Amniotic stem cell (primary cell): ENCODE measurements around the gene PRDM16.

ENCODE experiments used
- DNase-seq: peaks from one replicate; lab custom pipeline; 2025; lab: John Stamatoyannopoulos, UW

Gene PRDM16

DNA sequence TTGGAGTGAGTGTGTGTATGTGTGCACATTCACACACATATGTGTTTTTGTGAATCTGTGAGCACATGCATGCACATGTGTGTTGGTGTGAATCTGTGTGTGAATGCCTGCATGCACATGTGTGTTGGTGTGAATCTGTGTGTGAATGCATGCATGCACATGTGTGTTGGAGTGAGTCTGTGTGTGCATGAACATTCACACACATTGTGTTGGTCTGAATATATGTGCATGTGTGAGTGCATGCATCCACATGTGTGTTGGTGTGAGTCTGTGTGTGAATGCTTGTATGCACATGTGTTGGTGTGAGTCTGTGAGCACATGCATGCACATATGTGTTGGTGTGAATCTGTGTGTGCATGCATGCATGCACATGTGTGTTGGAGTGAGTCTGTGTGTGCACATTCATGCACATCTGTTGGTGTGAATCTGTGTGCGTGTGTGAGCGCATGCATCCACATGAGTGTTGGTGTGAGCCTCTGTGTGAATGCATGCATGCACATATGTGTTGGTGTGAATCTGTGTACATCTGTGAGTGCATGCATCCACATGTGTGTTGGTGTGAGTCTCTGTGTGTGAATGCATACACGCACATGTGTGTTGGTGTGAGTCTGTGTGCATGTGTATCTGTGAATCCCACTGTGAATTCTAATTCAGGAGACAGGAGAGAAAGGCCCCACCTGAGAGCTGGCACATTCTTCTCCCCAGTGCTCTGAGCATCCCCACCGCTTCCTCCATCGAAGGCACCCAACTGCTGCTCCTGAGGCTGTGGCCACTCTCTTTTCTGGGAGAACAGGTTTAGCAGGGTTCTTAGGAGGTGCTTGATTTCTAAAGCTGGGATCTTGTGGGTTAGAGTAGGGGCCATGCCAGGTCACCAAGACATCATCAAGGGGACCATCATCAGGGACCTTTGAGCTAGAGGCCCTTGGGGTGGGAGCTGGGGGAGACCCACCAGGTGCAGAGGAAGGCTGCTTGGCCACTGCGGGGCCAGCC lies 267.9 kb downstream of the PRDM16 start:
- DNase-seq: no peak

DNA sequence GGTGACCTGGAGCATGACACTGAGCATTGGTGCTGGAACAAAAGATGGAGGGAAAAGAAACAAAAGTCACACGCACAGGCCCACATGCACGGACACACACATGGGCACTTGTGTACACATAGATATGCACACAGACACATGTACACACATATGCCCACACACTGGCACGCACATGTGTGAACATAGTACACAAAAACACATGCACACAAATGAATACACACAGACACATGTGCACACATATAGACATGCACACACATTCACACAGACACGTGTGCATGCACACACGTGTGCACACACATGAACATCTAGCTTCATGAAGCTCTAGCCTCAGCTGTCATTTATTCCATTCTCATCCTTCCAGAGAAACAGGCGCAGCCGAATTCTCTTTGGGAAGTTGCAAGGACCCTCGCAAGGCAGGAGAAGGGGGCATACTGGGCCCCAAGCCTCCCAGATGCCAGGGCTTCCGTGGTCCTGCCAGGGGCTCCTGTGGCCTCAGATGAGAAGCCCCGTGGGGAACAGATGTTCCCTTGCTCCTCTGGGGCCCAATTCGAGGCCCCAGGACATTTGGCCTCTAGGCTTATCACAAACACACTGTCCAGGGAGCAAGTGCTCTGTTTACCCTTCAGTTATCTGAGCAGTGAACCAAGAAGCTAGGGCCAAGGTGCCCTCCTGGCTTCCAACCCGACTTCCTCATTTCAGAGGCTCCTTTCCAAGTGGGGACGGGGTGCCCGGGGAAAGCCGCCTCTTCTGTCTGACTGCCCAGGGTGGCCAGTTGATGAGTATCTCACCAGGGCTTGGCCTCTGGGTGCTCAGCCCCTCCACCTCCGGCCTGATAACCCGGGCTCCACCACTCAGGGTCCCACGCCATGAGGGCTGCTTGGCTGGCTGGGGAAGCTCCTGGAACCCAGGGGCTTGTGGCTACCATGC lies 269.1 kb downstream of the PRDM16 start:
- no peak for DNase-seq

DNA sequence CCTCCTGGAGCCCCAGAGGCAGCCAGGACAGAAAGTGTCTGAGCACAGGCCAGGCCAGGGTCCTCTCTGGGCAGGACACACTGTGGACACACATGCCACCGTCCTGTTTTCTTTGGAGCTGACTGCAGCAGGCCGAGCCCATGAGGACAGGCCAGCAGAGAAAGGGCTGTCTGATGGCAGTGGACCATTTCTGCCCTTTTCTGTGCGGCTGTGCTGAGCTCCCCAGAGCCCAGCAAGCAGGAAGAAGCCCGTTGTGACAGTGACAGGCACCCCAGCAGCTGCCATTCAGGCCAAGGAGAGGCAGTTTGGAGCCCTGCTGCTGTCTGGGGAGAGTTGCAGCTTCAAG lies 269.7 kb downstream of the PRDM16 start:
- no peak for DNase-seq

DNA sequence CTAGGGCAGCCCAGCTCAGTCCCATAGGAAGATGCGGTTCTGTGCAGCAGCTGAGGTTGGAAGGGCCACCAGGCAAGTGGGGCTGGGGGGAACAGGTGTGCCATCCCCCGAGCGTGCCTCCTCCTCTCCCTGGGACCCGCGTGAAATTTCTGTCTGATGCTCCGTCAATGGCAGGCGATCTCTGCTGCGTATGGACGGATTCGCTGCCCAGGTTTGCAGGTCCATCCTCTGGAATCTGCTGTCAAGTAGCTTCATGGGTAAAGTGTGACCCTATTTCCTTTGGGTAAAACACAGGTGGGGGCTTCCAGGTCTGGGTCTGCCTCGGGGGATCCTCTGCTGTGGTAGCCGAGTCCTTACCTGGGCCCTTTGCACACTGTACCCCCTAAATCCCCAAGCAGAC lies 270.9 kb downstream of the PRDM16 start:
- no peak for DNase-seq

DNA sequence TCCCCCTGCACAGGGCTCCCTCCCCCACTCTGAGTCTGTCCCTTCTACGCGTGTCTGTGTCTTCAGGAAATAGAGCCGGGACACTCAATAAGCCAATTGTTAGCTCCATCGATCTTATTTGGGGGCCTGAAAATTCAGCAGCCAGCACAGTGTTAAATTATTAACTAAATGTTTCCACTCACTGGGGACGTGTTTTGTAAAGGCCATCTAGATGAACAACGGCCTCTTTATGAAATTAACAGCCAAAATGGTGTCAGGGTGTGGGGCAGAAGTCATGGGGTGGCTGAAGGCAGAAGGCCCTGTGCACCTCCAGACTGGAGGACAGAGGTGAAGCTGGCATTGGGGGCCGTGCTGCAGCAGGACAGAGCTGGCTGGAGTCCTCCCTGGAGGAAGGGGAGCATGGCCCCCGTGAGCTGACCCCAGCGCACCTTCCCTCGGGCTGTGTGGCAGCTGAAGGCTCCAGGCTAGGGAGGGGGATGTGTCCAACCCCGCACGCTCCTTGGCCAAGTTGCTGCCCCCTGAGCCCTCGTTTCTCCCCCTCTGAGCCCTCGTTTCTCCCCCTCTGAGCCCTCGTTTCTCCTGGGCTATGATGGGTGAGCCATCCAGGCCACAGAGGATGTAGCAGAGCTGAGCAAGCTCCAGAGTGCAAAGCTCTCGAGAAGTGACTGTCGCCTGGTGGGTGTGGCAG lies 271.7 kb downstream of the PRDM16 start:
- no peak for DNase-seq

DNA sequence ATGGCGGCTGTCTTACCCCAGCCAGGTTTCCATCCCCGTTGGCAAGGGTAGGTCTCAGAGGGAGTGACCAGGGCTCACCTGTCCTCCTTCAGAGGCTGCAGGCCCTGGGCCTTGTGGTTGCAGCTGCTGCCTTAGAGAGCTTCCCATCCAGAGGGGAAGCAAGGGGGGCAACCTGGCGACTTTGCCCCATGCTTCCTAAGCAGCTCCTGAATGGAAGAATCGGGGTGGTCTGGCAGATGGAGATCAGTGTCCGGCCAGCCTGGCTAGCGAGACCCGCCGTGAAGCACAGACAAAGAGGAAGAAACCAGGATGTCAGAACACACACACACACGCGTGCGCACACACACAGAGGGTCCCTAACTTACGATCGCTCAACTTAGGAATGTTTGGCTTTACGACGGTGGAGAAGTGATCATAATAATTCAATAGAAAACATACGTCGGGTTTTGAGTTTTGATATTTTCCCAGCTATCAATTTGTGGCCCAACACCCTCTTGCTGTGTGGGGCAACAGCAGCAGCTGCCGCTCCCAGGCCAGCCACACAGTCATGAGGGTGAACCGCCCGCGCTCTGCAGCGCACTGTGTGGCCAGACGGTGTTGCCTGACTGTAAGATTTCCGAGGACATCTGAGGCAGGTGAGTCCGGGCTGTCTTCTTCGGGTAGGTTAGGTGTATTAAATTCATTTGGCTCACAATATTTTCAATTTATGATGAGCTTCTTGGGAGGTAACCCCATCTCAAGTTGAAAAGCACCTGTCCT lies 272.4 kb downstream of the PRDM16 start:
- DNase-seq: no peak

DNA sequence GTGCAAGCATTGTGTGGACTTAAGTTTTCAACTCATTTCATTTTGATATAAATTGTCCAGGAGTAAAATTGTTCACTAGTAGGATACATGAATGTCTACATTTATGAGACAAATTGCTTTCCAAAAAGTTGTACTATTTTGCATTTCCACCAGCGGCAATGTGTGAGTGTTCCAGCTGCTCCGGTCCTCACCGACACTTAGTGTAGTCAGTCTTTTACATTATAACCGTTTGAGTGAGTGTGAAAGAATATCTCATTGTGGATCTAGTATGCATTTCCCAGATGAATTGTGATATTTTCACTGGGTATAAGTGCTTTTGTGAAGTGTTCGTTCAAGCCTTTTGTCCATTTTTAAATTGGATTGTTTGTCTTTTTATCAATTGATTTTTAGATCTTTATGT lies 274.0 kb downstream of the PRDM16 start:
- no peak for DNase-seq

DNA sequence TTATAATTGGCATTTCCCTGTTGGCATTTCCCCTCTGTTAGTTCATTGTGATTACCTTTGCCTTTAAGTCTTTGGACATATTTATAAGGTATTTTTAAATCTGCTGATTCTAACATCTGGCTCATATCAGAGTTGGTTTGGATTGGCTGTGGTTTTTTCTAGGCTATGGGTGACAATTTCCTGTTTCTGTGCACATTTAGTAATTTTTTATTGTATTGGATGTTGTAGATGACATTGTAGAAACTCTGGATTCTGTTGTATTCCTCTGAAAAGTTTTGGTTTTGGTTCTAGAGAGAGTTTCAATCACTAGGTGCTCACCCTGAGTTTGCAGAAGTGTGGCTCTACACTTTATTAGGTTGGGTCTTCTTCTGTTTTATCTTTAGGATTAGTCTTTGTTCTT lies 275.4 kb downstream of the PRDM16 start:
- no peak for DNase-seq

DNA sequence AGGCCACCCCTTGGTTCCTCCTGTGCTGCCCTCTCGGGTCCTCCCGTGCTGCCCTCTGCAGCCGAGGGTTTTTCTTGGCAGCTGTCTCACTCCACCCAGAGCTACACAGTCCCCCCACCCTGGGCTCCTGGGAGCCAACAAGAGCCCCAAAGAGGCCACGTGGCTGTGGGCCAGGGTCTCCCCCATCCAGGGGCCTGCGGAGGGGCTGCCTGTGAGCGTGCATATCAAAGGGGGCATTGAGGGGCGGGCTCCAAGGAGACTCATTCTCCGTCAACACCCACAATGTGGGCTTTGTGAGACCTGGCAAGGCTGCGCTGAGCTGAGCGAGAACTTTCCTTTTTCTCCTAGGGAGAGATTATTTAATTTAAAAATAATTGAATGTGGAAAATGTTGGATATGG lies 276.8 kb downstream of the PRDM16 start:
- no peak for DNase-seq

DNA sequence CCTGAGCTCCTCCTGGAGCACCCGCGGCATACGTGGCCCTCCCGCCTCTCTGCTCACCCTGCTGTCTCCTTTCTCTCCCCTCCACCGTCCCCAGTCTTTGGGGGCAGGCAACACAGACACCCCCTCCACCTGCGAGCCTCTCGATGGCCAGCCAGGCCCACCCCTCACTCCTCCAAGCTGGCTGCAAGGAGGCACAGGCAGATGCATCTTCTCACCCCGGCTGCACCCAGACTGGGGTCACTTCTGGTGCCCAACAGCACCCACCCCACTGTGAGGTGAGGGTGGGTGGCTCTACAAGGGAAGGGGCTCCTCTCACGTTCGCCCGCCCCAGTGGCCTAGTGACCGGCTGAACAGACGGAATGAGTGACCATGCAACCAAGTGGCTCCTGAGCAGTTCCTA lies 277.5 kb downstream of the PRDM16 start:
- DNase-seq: no peak

DNA sequence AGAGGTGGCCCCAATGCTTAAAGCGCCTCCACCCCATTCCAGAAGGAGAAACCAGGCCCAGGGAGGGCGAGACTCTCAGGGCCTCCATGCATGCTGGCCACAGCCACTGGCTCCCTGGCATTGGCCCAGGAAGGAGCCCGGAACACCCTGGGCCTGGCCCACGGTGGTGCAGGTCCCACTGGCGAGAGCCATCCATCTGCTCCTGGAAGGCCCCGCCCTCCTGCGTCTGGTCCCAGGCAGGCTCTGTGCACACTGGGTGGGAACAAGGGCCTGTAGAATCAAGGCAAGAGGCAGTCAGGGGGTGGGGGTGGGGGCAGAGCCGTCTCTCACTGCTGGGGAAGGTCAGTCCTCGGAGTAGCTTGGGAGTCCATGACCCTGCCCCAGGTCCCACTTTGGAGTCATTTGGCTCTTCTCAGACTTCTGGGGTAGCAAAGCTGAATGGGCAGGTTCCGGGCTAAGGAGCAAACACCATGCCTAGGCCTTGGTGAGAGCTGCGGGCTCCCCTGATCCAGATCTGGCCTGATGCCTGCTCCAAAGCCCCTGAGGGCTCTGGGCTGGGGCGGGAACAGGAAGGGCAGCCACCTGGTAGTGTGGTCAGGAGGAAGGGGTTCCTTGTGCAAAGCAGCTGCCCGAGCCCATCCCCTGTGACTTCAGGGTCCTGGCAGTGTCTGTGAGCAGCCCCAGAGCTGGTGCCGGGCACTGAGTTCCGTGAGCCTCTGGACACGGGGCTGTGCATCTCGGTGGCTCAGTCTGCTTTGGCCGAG lies 278.4 kb downstream of the PRDM16 start:
- no peak for DNase-seq

DNA sequence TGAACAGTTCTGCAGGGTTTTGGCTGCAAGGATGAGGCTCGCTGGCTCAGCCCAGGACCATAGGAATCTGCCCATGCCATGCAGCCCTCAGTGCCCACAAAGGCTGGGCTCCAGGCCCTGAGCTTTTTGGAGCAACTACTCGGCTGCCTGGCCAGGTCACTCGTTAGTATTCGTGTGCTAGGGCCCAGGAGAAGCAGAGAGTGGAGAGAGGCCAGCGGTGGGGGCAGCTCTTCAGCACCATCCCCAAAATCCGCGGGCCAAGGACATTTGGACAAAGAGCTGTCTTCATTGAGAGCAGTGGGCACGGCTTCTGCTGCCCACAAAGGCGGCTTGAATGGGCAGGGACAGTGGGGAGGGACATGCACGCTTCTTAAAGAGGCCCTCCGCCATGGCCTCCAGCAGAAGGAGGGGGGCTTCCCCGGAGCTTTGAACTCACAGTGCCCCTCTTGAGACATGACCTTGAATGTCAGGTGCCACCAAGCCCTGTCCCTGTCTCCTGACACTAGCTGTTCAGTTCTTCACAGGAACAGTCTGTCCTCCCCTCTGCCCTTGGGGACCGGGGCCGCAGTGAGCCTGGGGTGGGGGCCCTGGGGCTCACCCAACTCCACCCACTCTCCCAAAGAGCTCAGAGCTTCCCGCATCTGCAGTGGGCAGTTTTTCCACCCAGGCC lies 279.3 kb downstream of the PRDM16 start:
- no peak for DNase-seq

DNA sequence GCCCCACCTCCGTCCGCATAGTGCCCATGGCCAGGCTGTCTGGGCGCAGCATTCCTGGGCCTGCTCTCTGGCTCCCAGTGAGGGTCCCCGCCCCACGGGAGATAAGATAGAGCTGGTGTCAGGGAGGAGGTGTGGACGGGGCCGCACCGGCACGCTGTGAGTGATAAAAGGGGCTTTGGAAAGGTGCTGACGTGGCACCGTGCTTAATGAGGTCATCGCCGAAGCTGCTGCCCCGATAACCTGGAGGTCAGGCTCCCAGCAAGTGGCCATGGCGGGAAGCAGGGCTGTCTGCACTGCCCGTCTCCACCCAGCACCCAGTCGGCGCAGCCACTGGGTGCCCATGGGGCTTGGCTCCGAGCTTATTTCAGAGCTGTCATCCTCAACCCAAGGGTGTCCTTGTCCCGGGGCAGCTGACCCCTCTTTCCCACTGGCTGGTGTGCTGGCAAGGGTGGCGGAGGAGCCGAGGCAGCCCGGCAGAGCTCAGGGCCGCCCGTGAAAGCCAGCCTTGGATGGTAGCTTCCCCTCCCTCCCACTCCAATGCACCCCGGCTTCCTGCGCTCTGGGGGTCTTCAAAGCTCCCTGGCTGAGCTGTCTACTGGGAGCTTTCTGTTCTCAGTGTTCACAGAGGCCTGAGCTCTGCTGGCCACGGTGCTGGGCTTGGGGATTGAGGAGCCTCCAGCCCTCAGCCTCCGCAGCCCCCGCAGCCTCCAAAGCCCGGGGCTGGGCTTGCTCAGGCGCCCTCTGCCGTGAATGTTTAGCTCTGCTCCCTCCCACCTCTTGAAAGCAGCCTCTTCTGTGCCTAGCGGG lies 280.4 kb downstream of the PRDM16 start:
- no peak for DNase-seq

DNA sequence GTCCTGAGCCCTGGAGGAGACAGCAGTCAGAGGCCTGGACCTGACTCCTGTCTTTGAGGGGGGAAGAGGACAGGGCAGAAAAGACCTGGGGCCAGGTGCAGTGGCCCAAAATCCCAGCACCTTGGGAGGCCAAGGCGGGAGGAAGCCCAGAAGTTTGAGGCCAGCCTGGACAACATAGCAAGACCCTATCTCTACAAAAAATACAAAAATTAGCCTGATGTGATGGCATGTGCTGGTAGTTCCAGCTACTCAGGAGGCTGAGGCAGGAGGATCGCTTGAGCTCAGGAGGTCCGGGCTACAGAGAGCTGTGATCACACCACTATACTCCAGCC lies 280.9 kb downstream of the PRDM16 start:
- DNase-seq: no peak

DNA sequence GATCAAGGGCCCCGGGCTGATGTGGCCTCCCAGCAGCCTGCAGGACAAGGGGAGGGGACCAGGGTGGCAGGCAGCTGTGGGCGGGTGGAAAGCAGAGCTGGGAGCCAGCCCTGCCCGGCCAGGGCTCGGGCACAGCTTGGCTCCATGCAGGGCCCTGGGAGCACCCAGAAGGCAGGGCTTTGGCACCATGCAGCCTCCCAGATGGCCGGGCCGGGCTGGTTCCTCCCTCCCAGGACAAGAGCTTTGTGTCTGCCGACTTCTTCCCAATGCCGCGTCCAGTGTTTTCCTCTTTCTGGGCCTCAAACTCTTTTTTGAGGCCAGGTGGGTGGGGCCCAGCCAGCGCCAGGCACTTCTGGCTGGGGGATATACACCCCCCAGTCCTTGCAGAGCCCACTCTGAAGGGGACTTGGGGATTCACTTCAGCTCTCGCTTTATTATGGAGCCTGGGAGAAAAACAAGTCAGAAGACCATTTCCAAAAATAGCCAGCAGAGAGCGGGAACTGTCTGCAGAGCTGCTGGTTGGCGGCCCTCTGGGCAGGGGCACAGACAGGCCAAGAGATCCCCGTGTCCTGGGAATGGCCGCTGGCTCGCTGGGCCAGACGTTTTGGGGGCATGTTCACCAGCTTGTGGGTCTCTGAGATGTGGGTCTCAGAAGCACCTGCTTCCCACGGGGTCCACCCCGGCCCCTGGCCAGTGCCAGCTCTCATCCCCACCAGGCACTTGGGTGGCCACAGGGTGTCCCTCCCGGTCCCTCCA lies 281.7 kb downstream of the PRDM16 start:
- no peak for DNase-seq

DNA sequence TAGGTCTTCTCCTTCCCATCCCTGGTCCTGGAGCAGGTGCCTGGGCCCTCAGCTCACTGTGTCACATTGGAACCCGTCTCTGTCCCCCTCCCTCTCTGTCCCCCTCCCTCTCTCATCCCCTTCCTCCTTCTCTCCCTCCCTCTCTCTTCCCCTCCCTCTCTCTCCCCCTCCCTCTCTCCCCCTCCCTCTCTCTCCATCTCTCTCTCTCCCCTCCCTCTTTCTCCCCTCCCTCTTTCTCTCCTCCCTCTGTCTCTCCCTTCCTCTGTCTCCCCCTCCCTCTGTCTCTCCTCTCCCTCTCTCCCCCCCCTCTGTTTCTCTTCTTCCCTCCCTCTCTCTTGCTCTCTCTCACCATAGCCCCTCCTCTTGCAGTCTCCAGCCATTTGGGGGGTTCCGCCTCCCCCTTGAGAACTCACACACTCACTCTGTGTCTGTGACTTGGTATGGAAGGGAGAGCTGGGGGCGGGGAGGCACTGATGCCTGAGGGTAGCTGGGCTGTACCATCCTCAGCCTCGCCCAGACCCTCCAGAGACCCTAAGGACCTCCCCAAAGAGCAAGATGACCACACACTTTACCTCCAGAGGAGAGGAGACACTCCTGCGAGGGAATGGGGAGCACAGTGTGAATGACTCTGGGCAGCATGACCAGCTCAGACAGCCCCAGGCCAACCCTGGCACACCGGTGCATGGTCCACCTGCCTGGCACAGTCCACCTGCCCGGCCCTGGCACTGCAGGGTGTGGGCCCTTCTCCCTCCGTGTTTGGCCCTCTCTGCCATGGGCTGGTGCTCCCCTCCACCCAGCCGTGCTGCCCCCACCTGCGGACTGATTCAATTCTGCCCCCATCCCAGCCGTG lies 282.7 kb downstream of the PRDM16 start:
- DNase-seq: no peak

DNA sequence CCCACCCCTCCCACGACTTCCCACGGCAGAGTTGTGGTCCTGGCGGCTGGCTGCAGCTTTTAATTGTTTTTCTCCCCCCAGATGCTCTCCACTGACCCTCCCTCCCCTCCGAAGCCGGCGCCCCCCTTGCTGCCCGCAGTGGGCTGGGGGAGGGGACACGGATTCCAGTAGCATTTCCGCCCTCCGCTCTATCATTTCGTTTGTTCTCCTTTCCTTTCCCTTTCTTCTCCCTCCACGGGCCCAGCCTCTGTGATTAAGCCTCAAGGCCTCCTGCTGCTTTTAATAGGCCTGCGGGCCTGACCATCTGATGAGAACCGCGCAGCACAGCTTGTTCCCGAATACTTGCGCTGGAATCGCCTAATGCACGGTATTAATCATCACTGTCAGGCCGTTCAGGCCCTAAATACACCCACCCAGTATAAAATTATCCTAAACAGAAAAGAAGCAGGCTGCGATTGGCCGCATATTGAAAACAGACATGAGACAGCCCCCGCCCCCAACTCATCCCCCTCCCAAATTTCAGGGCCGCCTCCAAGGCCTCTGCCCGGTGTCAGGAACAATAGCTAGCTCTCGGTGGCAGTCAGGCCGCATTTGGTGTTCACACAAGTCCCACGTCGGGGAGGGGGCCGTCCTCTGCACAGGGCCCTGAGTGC lies 283.4 kb downstream of the PRDM16 start:
- no peak for DNase-seq
